A673 (cell line): ENCODE measurements around the gene THADA.

Experiments used
- CTCF ChIP-seq: fragments of 300-800, 200-600 bp; sonication (generic); conservative IDR thresholded peaks from 2 replicates; pipeline ENCODE4 v1.5.1; 2017; ENCODE audit warnings: low read depth, mild to moderate bottlenecking, antibody characterized with exemption, low read length, moderate library complexity, mixed read lengths
- EZH2 ChIP-seq: fragments of 200-600 bp; sonication (generic); IDR thresholded peaks from 2 replicates; pipeline ENCODE4 v1.6.1; 2017; ENCODE audit warnings: borderline replicate concordance, low read depth, mild to moderate bottlenecking, mixed read lengths, antibody characterized with exemption, low read length; ENCODE audit not compliant: poor library complexity, severe bottlenecking

- TF ChIP-seq EZH2 (no peak), CTCF (no peak)
Measured at GRCh38 chr2:43341959-43342757, 253.7 kb downstream of the THADA start.
